WTC11 (cell line): Measurements from ENCODE around the gene STAB2. TPM values are rescaled to one million over a fixed set of nuclear protein-coding genes. Genes with fewer than 3 reads are reported as not detected.

Experiments
- ATAC-seq: fragments of 200-7000 bp; cut with Tn5 transposase; 2 replicates; pipeline ENCODE4 v1.10.0; 2021; ENCODE audit warnings: mild to moderate bottlenecking, moderate library complexity
- CTCF ChIA-PET: fragments of 300-600 bp; sonication (Branson Sonifier 250); formaldehyde crosslinking; loops from one replicate; lab custom pipeline; 2021; ENCODE audit warnings: antibody characterized with exemption; lab: Charles Lee
- POLR2A ChIA-PET: fragments of 350-600 bp; sonication (Branson Sonifier 250); formaldehyde crosslinking; loops from one replicate; lab custom pipeline; 2021; ENCODE audit warnings: antibody characterized with exemption; lab: Charles Lee
- DNase-seq: peaks from one replicate; pipeline ENCODE4 v3.0.0; 2021; ENCODE audit warnings: low spot score
- H3K27ac Mint-ChIP-seq: 2 replicates; pipeline ENCODE4 v1.8.0; 2021; ENCODE audit warnings: mixed read lengths
- H3K27me3 Mint-ChIP-seq: 2 replicates; pipeline ENCODE4 v1.8.0; 2021; ENCODE audit warnings: low read depth, mild to moderate bottlenecking, moderate library complexity, mixed read lengths
- H3K36me3 Mint-ChIP-seq: 2 replicates; pipeline ENCODE4 v1.8.0; 2021; ENCODE audit warnings: mixed read lengths
- H3K4me1 Mint-ChIP-seq: 2 replicates; pipeline ENCODE4 v1.8.0; 2022; ENCODE audit warnings: mixed read lengths
- H3K4me3 Mint-ChIP-seq: 2 replicates; pipeline ENCODE4 v1.8.0; 2021; ENCODE audit warnings: mild to moderate bottlenecking, moderate library complexity, mixed read lengths
- H3K9me3 Mint-ChIP-seq: 2 replicates; pipeline ENCODE4 v1.8.0; 2021; ENCODE audit warnings: mixed read lengths
- ESRRA ChIP-seq: sonication (generic); formaldehyde crosslinking; IDR thresholded peaks from 2 replicates; pipeline ENCODE4 v1.8.1; 2022; ENCODE audit warnings: mild to moderate bottlenecking, missing genetic modification reagents, borderline replicate concordance
- GRHL2 ChIP-seq: fragments of 250-450 bp; sonication (Bioruptor Pico); IDR thresholded peaks from 2 replicates; pipeline ENCODE4 v1.8.0; 2022; ENCODE audit warnings: mild to moderate bottlenecking, moderate library complexity; ENCODE audit not compliant: insufficient replicate concordance, severe bottlenecking
- GTF2I ChIP-seq: fragments of 250-450 bp; sonication (Bioruptor Pico); conservative IDR thresholded peaks from 2 replicates; pipeline ENCODE4 v1.4.0; 2021; ENCODE audit warnings: mild to moderate bottlenecking
- IRF2 ChIP-seq: sonication (generic); formaldehyde crosslinking; IDR thresholded peaks from 2 replicates; pipeline ENCODE4 v1.8.0; 2022; ENCODE audit warnings: low read depth, missing genetic modification reagents, borderline replicate concordance
- JAZF1 ChIP-seq: fragments of 250-450 bp; sonication (Bioruptor Pico); IDR thresholded peaks from 2 replicates; pipeline ENCODE4 v1.9.0; 2021; ENCODE audit warnings: moderate library complexity, mild to moderate bottlenecking, inconsistent platforms
- MYBL2 ChIP-seq: sonication (generic); formaldehyde crosslinking; IDR thresholded peaks from 2 replicates; pipeline ENCODE4 v1.8.1; 2023; ENCODE audit warnings: mild to moderate bottlenecking, moderate library complexity, missing genetic modification reagents
- NFE2L1 ChIP-seq: sonication (generic); formaldehyde crosslinking; IDR thresholded peaks from 2 replicates; pipeline ENCODE4 v1.8.1; 2023; ENCODE audit warnings: missing genetic modification reagents
- NFYB ChIP-seq: sonication (generic); formaldehyde crosslinking; conservative IDR thresholded peaks from 2 replicates; pipeline ENCODE4 v1.8.0; 2022; ENCODE audit warnings: low read depth, missing genetic modification reagents
- NR3C1 ChIP-seq: sonication (generic); formaldehyde crosslinking; conservative IDR thresholded peaks from 2 replicates; pipeline ENCODE4 v1.8.1; 2023; ENCODE audit warnings: low read depth, mild to moderate bottlenecking, missing genetic modification reagents
- OVOL2 ChIP-seq: fragments of 250-450 bp; sonication (Bioruptor Pico); IDR thresholded peaks from 2 replicates; pipeline ENCODE4 v1.9.0; 2021; ENCODE audit warnings: mild to moderate bottlenecking, borderline replicate concordance
- RELA ChIP-seq: sonication (generic); formaldehyde crosslinking; IDR thresholded peaks from 2 replicates; pipeline ENCODE4 v1.8.1; 2022; ENCODE audit warnings: missing genetic modification reagents, mild to moderate bottlenecking, borderline replicate concordance
- RORB ChIP-seq: fragments of 250-450 bp; sonication (Bioruptor Pico); IDR thresholded peaks from 2 replicates; pipeline ENCODE4 v1.9.0; 2021; ENCODE audit warnings: mild to moderate bottlenecking
- SP1 ChIP-seq: sonication (generic); formaldehyde crosslinking; conservative IDR thresholded peaks from 2 replicates; pipeline ENCODE4 v1.8.1; 2022; ENCODE audit warnings: missing genetic modification reagents
- TEAD4 ChIP-seq: sonication (generic); formaldehyde crosslinking; IDR thresholded peaks from 2 replicates; pipeline ENCODE4 v1.8.0; 2022; ENCODE audit warnings: mild to moderate bottlenecking, missing genetic modification reagents
- TP53 ChIP-seq: sonication (generic); formaldehyde crosslinking; IDR thresholded peaks from 2 replicates; pipeline ENCODE4 v1.8.1; 2023; ENCODE audit warnings: mild to moderate bottlenecking, missing genetic modification reagents
- ZBTB21 ChIP-seq: sonication (generic); formaldehyde crosslinking; IDR thresholded peaks from 2 replicates; pipeline ENCODE4 v1.8.1; 2023; ENCODE audit warnings: mild to moderate bottlenecking, missing genetic modification reagents, borderline replicate concordance
- ZNF232 ChIP-seq: sonication (generic); formaldehyde crosslinking; IDR thresholded peaks from 2 replicates; pipeline ENCODE4 v1.8.0; 2022; ENCODE audit warnings: mild to moderate bottlenecking, missing genetic modification reagents
- ZNF423 ChIP-seq: fragments of 250-450 bp; sonication (Bioruptor Pico); IDR thresholded peaks from 2 replicates; pipeline ENCODE4 v2.1.2; 2022; ENCODE audit warnings: mild to moderate bottlenecking, moderate library complexity
- ZNF671 ChIP-seq: fragments of 250-450 bp; sonication (Bioruptor Pico); IDR thresholded peaks from 2 replicates; pipeline ENCODE4 v1.8.0; 2021; ENCODE audit warnings: mild to moderate bottlenecking
- total RNA-seq: library from RNA; stranded (reverse); gene quantifications from 3 replicates; pipeline ENCODE4 v1.2.3, GENCODE V29; 2021
- TF ChIP-seq, protein P1 (sequence below): sonication (generic); formaldehyde crosslinking; IDR thresholded peaks from 2 replicates; pipeline ENCODE4 v1.8.1; 2023; ENCODE audit warnings: mild to moderate bottlenecking, missing genetic modification reagents, moderate library complexity
- TF ChIP-seq, protein P2 (sequence below): sonication (generic); formaldehyde crosslinking; IDR thresholded peaks from 2 replicates; pipeline ENCODE4 v1.8.0; 2022; ENCODE audit warnings: mild to moderate bottlenecking, missing genetic modification reagents
- TF ChIP-seq, protein P3 (sequence below): fragments of 250-450 bp; sonication (Bioruptor Pico); IDR thresholded peaks from 2 replicates; pipeline ENCODE4 v1.9.0; 2021; ENCODE audit warnings: mild to moderate bottlenecking
- TF ChIP-seq, protein P4 (sequence below): sonication (generic); formaldehyde crosslinking; IDR thresholded peaks from 2 replicates; pipeline ENCODE4 v1.8.0; 2022; ENCODE audit warnings: missing genetic modification reagents
- TF ChIP-seq, protein P5 (sequence below): sonication (generic); formaldehyde crosslinking; IDR thresholded peaks from 2 replicates; pipeline ENCODE4 v1.8.1; 2022; ENCODE audit warnings: missing genetic modification reagents, borderline replicate concordance
- TF ChIP-seq, protein P6 (sequence below): sonication (generic); formaldehyde crosslinking; IDR thresholded peaks from 2 replicates; pipeline ENCODE4 v1.8.1; 2023; ENCODE audit warnings: mild to moderate bottlenecking, missing genetic modification reagents

Gene STAB2
- total RNA-seq, 1 experiment from 2014 or later: 0.48 TPM

DNA sequence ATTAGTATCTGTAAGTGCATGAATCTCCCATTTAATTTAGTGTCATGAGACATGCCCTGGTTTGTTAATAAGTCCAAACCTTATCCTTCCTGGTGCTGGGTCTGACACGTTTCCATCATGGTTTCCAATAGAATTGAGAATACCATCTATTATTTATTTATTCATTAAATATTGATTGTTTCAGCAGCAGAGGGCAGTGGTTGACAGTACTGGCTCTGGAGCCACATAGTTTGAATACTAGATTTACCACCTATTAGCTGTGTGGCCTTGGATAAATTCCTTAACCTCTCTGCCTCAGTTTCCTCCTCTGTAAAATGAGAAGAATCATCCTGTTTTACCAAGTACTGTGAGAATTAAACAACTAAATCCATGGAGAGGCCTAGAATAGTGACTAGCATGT, 941 bp upstream of the STAB2 start:
- ATAC-seq (no peak), DNase-seq (no peak)
- TF ChIP-seq, protein P1, sequence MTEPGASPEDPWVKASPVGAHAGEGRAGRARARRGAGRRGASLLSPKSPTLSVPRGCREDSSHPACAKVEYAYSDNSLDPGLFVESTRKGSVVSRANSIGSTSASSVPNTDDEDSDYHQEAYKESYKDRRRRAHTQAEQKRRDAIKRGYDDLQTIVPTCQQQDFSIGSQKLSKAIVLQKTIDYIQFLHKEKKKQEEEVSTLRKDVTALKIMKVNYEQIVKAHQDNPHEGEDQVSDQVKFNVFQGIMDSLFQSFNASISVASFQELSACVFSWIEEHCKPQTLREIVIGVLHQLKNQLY (CRISPR knock-in tag): no peak
- TF ChIP-seq GTF2I (no peak), ZNF232 (CRISPR knock-in tag) (no peak), SP1 (CRISPR knock-in tag) (no peak), MYBL2 (CRISPR knock-in tag) (no peak), ZBTB21 (no peak), ZNF671 (CRISPR knock-in tag) (no peak), RORB (no peak), TP53 (CRISPR knock-in tag) (no peak), OVOL2 (CRISPR knock-in tag) (no peak), RELA (CRISPR knock-in tag) (no peak), ESRRA (no peak)
- TF ChIP-seq, protein P2, sequence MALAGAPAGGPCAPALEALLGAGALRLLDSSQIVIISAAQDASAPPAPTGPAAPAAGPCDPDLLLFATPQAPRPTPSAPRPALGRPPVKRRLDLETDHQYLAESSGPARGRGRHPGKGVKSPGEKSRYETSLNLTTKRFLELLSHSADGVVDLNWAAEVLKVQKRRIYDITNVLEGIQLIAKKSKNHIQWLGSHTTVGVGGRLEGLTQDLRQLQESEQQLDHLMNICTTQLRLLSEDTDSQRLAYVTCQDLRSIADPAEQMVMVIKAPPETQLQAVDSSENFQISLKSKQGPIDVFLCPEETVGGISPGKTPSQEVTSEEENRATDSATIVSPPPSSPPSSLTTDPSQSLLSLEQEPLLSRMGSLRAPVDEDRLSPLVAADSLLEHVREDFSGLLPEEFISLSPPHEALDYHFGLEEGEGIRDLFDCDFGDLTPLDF: no peak
- ChIA-PET POLR2A (interaction anchor here (0.5 kb wide), 1 partner anchor 31 kb away, joined by 3 read pairs; no protein-coding TSS in a partner anchor), CTCF (interaction anchor here (0.8 to 5.7 kb wide), 3 partner anchors 11 to 47 kb away, joined by 6 to 21 read pairs (median 21); no protein-coding TSS in a partner anchor)
- no peaks in the 10 kb centered on the region for H3K4me1 Mint-ChIP-seq
- H3K27ac Mint-ChIP-seq: no peak overlapping the region
- no peak overlapping the region for H3K4me3 Mint-ChIP-seq
- no peaks in the 10 kb centered on the region for H3K36me3 Mint-ChIP-seq
- no peaks in the 10 kb centered on the region for H3K9me3 Mint-ChIP-seq
- no peaks in the 10 kb centered on the region; the same call in 1 of the 2 replicates for H3K27me3 Mint-ChIP-seq

DNA sequence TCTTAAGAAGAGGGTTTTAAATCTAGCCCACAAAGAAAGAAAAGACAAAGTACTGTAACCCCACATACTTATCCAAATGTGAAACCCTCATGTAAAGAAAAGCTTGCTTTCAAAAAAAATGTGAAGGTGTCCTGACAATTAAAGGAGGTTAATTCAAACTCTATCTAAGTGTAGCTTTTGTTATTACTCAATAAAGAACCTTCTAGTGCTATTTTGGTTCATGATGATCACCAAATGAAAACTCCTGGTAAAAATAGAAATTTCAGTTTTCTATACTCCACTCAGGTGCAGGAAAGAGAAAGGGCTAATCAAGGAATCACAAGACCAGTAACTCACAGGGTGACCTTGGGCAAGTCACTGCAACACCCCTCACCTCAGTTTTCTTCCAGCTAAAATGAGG, 1.6 kb downstream of the STAB2 start:
- CTCF ChIA-PET: interaction anchor here (3.8 to 5.7 kb wide), 2 partner anchors 14 to 44 kb away, joined by 21 read pairs; no protein-coding TSS in a partner anchor
- POLR2A ChIA-PET: no interaction called here
- TF ChIP-seq, protein P3, sequence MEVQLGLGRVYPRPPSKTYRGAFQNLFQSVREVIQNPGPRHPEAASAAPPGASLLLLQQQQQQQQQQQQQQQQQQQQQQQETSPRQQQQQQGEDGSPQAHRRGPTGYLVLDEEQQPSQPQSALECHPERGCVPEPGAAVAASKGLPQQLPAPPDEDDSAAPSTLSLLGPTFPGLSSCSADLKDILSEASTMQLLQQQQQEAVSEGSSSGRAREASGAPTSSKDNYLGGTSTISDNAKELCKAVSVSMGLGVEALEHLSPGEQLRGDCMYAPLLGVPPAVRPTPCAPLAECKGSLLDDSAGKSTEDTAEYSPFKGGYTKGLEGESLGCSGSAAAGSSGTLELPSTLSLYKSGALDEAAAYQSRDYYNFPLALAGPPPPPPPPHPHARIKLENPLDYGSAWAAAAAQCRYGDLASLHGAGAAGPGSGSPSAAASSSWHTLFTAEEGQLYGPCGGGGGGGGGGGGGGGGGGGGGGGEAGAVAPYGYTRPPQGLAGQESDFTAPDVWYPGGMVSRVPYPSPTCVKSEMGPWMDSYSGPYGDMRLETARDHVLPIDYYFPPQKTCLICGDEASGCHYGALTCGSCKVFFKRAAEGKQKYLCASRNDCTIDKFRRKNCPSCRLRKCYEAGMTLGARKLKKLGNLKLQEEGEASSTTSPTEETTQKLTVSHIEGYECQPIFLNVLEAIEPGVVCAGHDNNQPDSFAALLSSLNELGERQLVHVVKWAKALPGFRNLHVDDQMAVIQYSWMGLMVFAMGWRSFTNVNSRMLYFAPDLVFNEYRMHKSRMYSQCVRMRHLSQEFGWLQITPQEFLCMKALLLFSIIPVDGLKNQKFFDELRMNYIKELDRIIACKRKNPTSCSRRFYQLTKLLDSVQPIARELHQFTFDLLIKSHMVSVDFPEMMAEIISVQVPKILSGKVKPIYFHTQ: no peak
- TF ChIP-seq GRHL2 (no peak), NFE2L1 (no peak), TP53 (CRISPR knock-in tag) (no peak), NFYB (CRISPR knock-in tag) (no peak), NR3C1 (CRISPR knock-in tag) (no peak), RELA (CRISPR knock-in tag) (no peak), ZNF423 (no peak), TEAD4 (no peak), JAZF1 (CRISPR knock-in tag) (no peak), IRF2 (CRISPR knock-in tag) (no peak), ESRRA (no peak)
- TF ChIP-seq, protein P4, sequence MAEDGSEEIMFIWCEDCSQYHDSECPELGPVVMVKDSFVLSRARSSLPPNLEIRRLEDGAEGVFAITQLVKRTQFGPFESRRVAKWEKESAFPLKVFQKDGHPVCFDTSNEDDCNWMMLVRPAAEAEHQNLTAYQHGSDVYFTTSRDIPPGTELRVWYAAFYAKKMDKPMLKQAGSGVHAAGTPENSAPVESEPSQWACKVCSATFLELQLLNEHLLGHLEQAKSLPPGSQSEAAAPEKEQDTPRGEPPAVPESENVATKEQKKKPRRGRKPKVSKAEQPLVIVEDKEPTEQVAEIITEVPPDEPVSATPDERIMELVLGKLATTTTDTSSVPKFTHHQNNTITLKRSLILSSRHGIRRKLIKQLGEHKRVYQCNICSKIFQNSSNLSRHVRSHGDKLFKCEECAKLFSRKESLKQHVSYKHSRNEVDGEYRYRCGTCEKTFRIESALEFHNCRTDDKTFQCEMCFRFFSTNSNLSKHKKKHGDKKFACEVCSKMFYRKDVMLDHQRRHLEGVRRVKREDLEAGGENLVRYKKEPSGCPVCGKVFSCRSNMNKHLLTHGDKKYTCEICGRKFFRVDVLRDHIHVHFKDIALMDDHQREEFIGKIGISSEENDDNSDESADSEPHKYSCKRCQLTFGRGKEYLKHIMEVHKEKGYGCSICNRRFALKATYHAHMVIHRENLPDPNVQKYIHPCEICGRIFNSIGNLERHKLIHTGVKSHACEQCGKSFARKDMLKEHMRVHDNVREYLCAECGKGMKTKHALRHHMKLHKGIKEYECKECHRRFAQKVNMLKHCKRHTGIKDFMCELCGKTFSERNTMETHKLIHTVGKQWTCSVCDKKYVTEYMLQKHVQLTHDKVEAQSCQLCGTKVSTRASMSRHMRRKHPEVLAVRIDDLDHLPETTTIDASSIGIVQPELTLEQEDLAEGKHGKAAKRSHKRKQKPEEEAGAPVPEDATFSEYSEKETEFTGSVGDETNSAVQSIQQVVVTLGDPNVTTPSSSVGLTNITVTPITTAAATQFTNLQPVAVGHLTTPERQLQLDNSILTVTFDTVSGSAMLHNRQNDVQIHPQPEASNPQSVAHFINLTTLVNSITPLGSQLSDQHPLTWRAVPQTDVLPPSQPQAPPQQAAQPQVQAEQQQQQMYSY: no peak
- TF ChIP-seq, protein P5, sequence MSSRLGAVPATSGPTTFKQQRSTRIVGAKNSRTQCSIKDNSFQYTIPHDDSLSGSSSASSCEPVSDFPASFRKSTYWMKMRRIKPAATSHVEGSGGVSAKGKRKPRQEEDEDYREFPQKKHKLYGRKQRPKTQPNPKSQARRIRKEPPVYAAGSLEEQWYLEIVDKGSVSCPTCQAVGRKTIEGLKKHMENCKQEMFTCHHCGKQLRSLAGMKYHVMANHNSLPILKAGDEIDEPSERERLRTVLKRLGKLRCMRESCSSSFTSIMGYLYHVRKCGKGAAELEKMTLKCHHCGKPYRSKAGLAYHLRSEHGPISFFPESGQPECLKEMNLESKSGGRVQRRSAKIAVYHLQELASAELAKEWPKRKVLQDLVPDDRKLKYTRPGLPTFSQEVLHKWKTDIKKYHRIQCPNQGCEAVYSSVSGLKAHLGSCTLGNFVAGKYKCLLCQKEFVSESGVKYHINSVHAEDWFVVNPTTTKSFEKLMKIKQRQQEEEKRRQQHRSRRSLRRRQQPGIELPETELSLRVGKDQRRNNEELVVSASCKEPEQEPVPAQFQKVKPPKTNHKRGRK (CRISPR knock-in tag): no peak
- TF ChIP-seq, protein P1 (CRISPR knock-in tag): no peak
- TF ChIP-seq, protein P6, sequence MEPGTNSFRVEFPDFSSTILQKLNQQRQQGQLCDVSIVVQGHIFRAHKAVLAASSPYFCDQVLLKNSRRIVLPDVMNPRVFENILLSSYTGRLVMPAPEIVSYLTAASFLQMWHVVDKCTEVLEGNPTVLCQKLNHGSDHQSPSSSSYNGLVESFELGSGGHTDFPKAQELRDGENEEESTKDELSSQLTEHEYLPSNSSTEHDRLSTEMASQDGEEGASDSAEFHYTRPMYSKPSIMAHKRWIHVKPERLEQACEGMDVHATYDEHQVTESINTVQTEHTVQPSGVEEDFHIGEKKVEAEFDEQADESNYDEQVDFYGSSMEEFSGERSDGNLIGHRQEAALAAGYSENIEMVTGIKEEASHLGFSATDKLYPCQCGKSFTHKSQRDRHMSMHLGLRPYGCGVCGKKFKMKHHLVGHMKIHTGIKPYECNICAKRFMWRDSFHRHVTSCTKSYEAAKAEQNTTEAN (CRISPR knock-in tag): no peak

More for the DNA sequence above, 1.6 kb downstream of the STAB2 start:
- Mint-ChIP-seq H3K4me3 (no peak overlapping the region), H3K4me1 (no peaks in the 10 kb centered on the region), H3K27me3 (no peaks in the 10 kb centered on the region; the same call in 1 of the 2 replicates), H3K27ac (no peak overlapping the region), H3K9me3 (peaks cover 8% of the 10 kb centered on the region), H3K36me3 (no peaks in the 10 kb centered on the region)
- ATAC-seq: no peak
- DNase-seq: no peak
